Brain pericyte (primary cell): ENCODE results near the gene C2orf68.
"Not testable (repeated sequence)": the region's sequence is repeated elsewhere in the genome, so short reads cannot be mapped to it uniquely, and the experiment has no call there.

Experiments
- DNase-seq: peaks from one replicate; pipeline ENCODE4 v3.0.0-alpha.2; 2012; ENCODE audit warnings: low read depth, low spot score

The C2orf68 gene, protein sequence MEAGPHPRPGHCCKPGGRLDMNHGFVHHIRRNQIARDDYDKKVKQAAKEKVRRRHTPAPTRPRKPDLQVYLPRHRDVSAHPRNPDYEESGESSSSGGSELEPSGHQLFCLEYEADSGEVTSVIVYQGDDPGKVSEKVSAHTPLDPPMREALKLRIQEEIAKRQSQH

DNA sequence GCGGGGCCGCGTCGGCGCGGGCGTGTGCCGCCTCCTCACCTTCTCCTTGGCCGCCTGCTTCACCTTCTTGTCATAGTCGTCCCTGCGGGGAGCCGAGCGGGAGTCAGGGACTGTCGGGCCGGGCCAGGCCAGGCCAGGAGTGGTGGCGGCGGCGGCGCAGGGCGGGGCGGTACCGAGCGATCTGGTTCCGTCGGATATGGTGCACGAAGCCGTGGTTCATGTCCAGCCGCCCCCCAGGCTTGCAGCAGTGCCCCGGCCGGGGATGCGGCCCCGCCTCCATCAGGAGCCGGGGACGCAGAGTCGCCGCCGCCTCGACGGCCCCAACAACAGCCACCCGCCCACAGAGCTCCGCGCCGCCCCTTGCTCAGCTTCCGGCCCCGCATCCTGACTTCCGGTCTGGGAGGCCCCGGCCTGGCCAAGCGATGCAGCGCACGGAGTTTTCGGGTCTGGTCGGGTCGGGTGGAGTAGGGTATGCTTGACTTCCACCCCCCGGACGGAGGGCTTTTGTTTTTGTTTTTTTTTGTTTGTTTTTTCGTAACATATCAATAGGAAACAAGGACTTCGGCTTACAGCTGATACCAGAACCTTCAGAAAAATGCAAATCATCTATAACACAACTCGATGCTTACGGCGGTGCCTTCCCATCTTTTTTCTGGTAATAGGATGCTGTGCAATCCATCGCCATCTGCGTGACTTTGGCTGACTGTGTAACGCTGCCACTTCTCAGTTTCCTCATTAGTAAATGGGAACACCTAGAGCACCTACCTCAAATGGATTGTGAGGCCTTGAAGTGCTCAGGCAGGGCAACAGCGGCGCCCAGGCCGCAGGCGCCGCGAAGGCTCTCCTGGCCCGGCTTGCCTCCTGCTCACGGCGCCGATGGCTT, at the start of gene C2orf68:
Gene C2orf68, minus strand, starts transcription at position 362 of the 883 bp plus-strand sequence. Its CDS starts 82 bp downstream, at position 280.
- DNase-seq, result no peak

DNA sequence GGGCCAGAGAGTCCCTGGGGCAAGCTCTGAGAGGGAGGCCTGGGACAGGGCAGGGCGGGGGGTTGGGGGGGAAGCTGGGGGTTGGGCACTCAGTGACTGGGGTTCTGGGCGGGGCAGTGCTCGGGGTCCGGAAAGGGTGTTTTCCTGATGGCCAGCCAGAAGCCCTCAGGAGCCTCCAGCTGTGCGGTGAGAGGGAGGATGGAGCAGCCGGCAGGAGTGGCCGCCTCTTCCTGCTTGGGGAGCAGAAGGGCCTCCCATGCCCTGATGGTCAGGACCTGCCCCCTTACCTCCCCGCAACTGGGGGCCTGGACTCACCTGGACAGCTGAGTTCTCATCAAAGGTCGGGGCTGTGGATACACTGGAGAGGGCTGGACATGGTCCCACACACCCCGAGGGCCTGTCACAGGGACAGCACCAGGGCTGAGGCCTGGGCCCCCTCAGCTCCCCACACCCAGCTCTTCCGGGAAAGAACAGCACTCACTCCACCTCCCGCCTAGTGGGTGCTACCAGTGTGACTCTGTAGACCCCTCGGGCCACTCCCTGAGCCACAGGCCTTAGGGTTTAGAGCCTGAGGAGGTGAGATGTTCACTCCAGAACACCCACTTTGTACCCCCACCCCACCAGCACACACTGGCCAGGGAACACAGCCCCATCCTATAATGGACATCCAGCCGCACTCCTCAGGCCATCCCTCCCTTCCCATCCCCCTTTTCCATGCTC, 49.4 kb upstream of the C2orf68 start:
- DNase-seq, result no peak

DNA sequence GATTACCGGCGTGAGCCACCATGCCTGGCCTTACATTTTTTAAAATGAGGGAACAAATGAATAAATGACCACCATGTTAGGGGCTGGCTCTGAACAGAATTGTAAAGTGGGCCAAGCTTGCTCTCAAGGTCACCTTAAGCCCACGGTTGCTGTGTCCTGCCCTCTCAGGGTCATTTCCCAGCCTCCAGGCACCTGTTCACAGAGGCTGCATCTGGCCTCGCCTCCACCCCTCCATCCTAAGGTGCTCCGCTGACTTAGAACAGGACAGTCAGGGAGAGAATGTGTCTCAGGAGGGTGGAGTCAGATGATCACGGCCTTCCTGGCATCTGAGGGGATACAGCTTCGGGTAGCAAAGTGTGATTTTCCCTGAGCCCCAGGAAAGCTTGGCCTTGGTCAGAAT, 48.9 kb upstream of the C2orf68 start:
- DNase-seq, result no peak

- DNase-seq, result not testable (repeated sequence)
Measured at GRCh38 chr2:85660301-85660700, 48.4 kb upstream of the C2orf68 start.

DNA sequence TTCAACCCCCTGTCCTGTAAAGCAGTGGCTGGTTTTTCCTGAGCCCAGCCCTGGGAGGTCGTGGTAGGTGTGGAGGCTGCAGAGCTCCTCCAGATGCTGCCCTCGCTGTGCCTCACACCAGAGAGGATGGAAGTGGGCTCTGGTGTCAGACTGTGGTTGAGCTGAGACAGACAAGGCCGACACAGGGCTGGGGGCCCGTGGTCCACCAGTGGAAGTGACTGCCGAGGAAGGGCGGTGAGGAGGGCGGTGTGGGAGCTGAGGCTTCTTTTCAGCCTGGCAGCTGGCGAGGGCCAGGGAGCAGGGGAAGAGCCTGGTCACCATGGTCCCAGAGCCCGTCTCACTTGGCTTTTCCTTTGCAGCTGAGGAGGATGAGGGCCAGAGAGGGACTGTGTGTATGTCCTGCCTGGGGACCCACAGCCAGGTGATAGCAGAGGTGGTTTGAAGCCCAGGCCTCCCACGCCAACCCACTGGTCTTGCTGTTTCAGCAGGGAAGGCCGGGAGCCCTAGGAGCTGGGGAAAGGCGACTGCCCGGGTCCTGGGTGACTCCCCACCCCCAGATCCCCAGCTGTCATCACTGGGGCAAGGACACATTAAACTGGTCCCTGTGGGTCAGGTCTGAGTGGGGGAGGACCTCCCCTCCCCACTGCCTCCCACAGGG, 47.6 kb upstream of the C2orf68 start:
- DNase-seq, result no peak

DNA sequence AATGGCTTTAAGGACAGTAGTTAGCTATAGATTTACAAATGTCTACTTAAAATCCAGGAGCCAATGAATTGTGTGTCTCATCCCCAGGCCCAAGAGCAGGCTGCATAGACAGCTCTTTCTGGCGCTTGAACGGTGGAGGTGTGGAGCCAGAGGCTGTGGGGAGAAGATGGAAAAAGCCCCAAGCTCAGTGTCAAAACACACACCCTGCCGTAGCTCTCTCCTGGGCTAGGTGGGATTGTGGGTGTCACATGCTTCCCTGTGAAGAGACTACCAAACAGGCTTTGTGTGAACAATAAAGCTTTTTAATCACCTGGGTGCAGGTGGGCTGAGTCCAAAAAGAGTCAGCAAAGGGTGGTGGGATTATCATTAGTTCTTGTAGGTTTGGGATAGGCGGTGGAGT, 45.5 kb upstream of the C2orf68 start:
- DNase-seq, result not testable (repeated sequence)

DNA sequence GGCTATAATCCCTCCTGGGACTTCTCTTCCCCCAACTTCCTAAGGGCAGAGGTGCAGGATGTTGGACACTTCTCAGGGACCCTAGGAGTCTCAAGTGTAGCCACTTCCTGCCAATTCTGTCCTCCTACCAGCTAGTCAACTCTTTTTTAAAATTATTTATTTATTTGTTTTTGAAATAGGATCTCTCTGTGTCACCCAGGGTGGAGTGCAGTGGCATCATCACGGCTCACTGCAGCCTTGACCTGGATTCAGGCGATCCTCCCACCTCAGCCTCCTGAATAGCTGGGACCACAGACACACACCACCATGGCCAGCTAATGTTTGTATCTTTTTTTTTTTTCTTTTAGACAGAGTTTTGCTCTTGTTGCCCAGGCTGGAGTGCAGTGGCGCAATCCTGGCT, 44.6 kb upstream of the C2orf68 start:
- no peak for DNase-seq

DNA sequence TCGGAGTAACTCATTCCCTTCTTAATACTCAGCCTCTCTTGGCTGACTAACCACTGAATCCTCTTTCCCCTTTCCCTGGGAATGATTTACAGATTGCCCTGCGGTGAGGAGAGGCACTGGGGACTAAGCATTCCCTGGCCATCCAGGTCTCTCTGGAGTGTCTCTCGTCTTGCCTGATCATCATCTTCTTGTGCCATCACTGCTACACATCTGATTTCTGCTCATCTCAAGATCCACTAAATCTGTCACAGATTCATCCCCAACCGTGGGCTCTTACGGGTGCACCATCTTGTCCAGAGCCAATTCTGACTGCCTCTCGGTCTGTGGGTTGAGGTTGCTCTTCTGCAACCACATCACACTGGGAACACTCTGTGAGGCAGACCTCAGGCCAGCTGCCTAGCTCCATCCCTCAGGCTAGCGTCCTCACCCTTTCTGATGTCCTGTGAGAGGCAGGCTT, 44.1 kb upstream of the C2orf68 start:
- no peak for DNase-seq

DNA sequence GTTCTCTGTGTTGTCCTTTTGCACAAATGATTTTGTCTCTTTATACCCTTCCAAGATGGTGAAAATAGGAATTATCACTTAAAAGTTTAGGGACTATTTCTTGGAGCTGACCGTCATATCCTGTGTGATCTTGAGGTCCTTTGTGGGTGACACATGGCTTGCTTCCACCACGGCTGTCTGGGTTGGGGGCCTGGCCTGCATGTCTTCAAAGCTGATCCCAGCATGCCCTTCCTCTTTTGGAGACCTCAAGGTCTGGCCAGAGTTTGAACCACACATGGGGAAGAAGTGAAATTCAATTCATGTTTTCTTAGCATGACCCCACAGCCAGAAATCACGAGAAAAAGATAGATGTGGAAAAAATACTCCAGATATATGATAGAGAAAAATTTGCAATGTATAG, 42.1 kb upstream of the C2orf68 start:
- no peak for DNase-seq

DNA sequence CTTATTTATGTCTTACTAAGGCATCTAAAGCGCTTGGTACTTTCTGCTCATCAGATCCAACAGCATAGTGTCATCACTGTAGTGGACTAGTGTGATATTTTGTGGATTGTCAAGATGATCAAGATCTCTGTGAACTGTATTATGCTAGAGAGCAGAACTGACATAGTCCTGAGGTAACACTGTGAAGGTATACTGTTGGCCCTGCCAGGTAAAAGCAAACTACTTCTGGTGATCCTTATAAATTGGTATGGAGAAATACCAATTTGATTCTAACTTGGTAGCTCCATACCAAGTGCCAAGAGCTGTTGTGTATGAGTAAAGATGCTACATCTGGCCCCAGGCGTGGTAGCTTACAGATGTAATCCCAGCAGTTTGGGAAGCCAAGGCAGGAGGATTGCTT, 40.2 kb upstream of the C2orf68 start:
- no peak for DNase-seq

DNA sequence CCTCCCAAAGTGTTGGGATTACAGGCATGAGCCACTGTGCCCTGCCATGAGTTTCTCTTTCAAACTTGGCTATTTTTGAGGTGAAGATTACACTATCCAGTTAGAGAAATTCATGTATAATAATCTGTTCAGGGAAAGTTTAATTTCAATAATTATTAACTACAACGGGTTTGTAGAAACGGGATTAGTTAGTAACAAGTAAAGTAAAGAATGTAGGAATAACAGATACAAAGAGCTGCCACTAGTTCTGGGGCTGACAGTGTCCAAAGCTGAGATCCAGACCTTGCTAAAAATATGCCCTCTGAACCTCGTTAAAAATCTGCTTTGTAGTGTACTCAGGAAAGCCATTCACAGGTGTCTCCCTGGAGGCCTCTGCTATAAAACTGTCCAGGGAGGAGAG, 39.2 kb upstream of the C2orf68 start:
- DNase-seq, result no peak

GRCh38 chr2:85650456-85650855, 38.6 kb upstream of the C2orf68 start:
- no peak for DNase-seq

DNA sequence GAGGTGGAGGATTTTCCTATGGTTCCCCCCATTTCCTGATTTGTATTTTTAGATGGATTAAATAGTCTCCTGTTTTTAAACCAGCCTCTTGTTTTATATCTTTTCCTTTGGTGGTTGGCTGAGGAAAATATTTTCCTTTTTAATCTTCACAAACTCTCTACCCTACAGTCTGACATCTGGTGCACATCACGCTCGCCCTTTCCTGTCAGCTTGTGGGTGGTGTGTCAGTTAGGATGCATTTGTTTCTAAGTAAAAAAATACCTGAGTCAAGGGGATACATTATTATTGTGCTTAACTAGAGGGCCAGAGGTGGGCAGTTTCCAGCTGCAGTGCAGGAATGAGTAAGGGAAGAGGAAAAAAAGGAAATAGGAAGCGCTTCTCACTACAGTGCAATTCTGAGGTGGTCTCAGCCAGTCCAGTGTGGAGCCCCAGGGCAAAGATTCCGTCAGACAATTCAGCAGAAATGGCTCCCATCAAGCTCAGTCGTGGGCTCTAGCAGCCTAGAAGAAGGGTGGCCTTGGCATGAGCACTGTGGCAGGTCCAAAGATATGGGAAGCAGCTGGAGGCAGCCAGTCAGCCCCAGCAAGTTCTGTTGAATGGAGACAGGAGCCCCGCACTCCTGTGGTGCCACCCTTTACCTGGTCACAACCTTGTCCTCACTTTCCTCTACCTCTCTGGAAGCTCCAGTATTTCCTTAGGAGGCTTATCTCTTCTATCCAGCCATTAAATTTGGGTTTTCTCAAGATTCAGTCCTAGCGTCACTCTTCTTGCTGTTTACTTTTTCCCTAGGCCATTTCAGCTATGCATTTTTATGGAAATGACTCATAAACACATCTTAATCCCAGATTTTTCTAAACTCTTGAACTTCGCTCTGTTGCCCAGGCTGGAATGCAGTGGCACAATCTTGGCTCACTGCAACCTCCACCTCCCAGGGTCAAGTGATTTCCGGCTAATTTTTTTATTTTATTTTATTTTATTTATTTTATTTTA, 37.6 kb upstream of the C2orf68 start:
- no peak for DNase-seq

GRCh38 chr2:85648619-85649018, 36.8 kb upstream of the C2orf68 start:
- DNase-seq, result no peak

- no peak for DNase-seq
Measured at GRCh38 chr2:85647823-85648526, 36.1 kb upstream of the C2orf68 start.

DNA sequence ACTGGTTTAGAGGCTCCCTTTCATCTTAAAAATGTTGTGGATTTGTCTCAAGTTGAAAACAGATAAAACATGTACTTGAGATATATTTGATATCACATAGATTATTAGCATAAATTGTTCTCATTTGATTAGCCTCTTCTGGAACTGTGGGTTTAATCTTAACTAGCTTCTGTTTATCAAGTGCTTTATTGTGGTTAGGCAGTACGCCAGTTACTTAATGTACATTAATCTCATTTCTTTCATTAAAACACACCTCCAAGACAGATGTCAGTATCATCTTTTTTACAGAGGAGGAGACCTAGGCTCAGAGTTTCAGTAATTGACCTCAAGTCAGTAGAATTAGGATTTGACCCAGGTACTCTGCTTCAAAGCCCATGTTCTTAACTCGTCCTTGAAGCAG, 34.3 kb upstream of the C2orf68 start:
- DNase-seq, result no peak

DNA sequence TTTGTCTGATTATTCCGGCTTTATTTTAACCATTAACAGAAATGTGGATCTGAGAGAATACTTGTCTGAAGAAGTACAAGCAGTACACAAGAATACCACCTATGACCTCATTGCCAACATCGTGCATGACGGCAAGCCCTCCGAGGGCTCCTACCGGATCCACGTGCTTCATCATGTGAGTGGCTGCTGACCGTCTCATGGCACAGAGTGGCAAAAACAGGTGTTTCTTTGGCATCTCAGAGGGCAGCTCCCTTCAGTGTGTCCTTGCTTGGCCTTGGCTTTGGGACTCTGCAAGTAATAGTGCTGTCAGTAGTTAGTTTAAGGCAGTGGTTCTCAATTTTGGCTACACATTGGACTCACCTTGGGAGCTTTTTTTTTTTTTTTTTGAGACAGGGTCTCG, 33.0 kb upstream of the C2orf68 start:
- DNase-seq, result no peak

DNA sequence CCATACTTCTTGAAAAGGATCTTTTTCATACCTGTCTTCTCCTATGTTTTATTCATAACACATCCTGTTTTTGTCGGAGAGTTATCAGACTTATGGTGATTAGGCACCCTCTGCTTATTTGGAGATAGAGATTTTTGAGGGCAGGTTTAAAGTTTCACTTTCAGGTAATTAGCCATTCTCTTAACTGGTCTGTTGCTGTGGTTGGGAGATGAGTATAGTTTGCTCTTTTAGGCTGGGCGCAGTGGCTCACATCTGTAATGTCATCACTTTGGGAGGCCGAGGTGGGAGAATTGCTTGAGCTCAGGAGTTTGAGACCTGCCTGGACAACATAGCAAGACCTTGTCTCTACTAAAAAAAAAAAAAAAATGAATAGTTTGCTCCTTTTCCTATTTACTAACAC, 30.9 kb upstream of the C2orf68 start:
- DNase-seq, result no peak

DNA sequence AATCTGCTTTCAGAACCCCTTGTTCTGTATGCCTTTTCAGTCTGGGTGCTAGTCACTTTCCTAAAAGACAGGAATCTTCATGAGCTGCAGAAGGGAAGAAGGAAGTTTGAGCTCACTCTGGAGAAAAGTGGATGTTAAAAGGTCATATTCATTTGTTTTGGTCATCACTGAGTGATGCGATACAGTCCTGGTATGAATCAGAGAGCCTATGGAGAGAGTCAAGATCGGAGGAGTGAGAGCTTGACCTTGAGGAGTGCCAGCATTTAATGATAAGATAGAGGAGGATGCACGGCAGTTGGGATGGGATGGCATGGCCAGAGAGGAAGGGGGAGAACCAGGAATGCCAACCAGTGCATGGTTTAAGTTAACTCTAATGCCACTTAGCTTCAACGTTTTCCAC, 23.8 kb upstream of the C2orf68 start:
- no peak for DNase-seq

GRCh38 chr2:85635011-85635410, 23.1 kb upstream of the C2orf68 start:
- no peak for DNase-seq
